GM12801 (cell line): ENCODE measurements around the gene MCM5.

Source experiments
- CTCF ChIP-seq: IDR thresholded peaks from one replicate; pipeline ENCODE4 v1.5.1; 2011; ENCODE audit warnings: control low read depth; ENCODE audit not compliant: insufficient read length; ENCODE audit errors: extremely low read depth

Gene MCM5

GRCh38 chr22:35470903-35471321 lies 71.0 kb downstream of the MCM5 start:
- TF ChIP-seq CTCF = no peak

GRCh38 chr22:35472488-35472887 lies 72.5 kb downstream of the MCM5 start:
- no peak for TF ChIP-seq CTCF

GRCh38 chr22:35473971-35474370 lies 74.0 kb downstream of the MCM5 start:
- TF ChIP-seq CTCF = no peak
